Ascending aorta (tissue), 2 donors: Measurements from ENCODE around the gene GOLM1. TPM values are rescaled to one million over a fixed set of nuclear protein-coding genes. Genes with fewer than 3 reads are reported as not detected.

Experiments used
- DNase-seq, 2 donors: peaks; one replicate each; pipeline ENCODE4 v3.0.0-alpha.2; 2019; ENCODE audit warnings: low spot score in 2 of 2
- H3K27ac ChIP-seq, 2 donors: fragments of 200-600 bp; sonication (generic); one replicate each; pipeline ENCODE4 v1.5.1; 2016 to 2017; ENCODE audit warnings: mild to moderate bottlenecking in 1 of 2
- H3K27me3 ChIP-seq: fragments of 200-600 bp; sonication (generic); one replicate; pipeline ENCODE4 v1.5.1; 2017
- H3K36me3 ChIP-seq, 2 donors: fragments of 200-600 bp; sonication (generic); one replicate each; pipeline ENCODE4 v1.5.1; 2016
- H3K4me1 ChIP-seq, 2 donors: fragments of 200-600 bp; sonication (generic); one replicate each; pipeline ENCODE4 v1.5.1; 2016 to 2017; ENCODE audit warnings: mild to moderate bottlenecking in 1 of 2
- H3K4me3 ChIP-seq, 2 donors: fragments of 200-600 bp; sonication (generic); one replicate each; pipeline ENCODE4 v1.5.1; 2016 to 2017; ENCODE audit warnings: mild to moderate bottlenecking in 1 of 2
- H3K9me3 ChIP-seq, 2 donors: fragments of 200-600 bp; sonication (generic); one replicate each; pipeline ENCODE4 v1.5.1; 2016
- CTCF ChIP-seq, 3 experiments: fragments of 200-600 bp in 2 of 3; fragments of 450-650 bp in 1 of 3; sonication (generic) in 2 of 3; IDR thresholded peaks; one replicate each; pipeline ENCODE4 v1.5.1; 2016 to 2019; ENCODE audit warnings: antibody characterized with exemption in 3 of 3, mild to moderate bottlenecking in 1 of 3, moderate library complexity in 1 of 3
- intact Hi-C: fragments of 100-400 bp; cut with DNase I; formaldehyde crosslinking; loops from one replicate; pipeline ENCODE4 v1.15.1; 2023
- total RNA-seq: library from RNA; depleted of rRNA; stranded (reverse); fragments of >200 nt; gene quantifications from one replicate; pipeline ENCODE4 v1.1.0, GENCODE V29; 2016

Gene GOLM1
- total RNA-seq, 1 donor from 2014 or later: 24.4 TPM

GRCh38 chr9:86020731-86021130 lies 78.6 kb downstream of the GOLM1 start:
- Histone ChIP-seq H3K36me3 (peaks cover 36 to 67% of the 10 kb centered on the region in 2 donors), H3K9me3 (no peaks in the 10 kb centered on the region), H3K27ac (no peak overlapping the region), H3K27me3 (no peaks in the 10 kb centered on the region), H3K4me3 (no peak overlapping the region), H3K4me1 (no peaks in the 10 kb centered on the region)
- no peak for DNase-seq
- intact Hi-C loops: no loop called here
- no peak for TF ChIP-seq CTCF (IDR thresholded peaks at IDR 0.05)

- TF ChIP-seq CTCF (IDR thresholded peaks at IDR 0.05): no peak
- peaks cover 5 to 6% of the 10 kb centered on the region in 2 donors for H3K9me3 ChIP-seq
- H3K27ac ChIP-seq: no peak overlapping the region
- H3K36me3 ChIP-seq: peaks cover 41 to 87% of the 10 kb centered on the region in 2 donors
- H3K4me3 ChIP-seq: no peak overlapping the region
- no peaks in the 10 kb centered on the region for H3K27me3 ChIP-seq
- intact Hi-C loops: no loop called here
- H3K4me1 ChIP-seq: no peaks in the 10 kb centered on the region
- no peak for DNase-seq
These were observed 90.2 kb downstream of the GOLM1 start for GRCh38 chr9:86009133-86009532.

- no peak for DNase-seq
- Histone ChIP-seq H3K36me3 (peaks cover 40 to 64% of the 10 kb centered on the region in 2 donors), H3K27ac (no peak overlapping the region), H3K4me1 (no peaks in the 10 kb centered on the region), H3K9me3 (peaks cover 5 to 6% of the 10 kb centered on the region in 2 donors), H3K27me3 (no peaks in the 10 kb centered on the region), H3K4me3 (no peak overlapping the region)
- TF ChIP-seq CTCF (IDR thresholded peaks at IDR 0.05): no peak
- intact Hi-C loops: no loop called here
These were observed 94.0 kb downstream of the GOLM1 start for GRCh38 chr9:86005253-86005775.

GRCh38 chr9:85995599-85995998 lies 103.8 kb downstream of the GOLM1 start:
- Histone ChIP-seq H3K4me1 (no peaks in the 10 kb centered on the region), H3K27ac (no peak overlapping the region), H3K36me3 (peaks cover 10 to 44% of the 10 kb centered on the region in 2 donors), H3K9me3 (no peaks in the 10 kb centered on the region), H3K4me3 (no peak overlapping the region), H3K27me3 (no peaks in the 10 kb centered on the region)
- intact Hi-C loops: no loop called here
- DNase-seq: no peak
- no peak for TF ChIP-seq CTCF (IDR thresholded peaks at IDR 0.05)

GRCh38 chr9:85995097-85995496 lies 104.3 kb downstream of the GOLM1 start:
- no peak for TF ChIP-seq CTCF (IDR thresholded peaks at IDR 0.05)
- Histone ChIP-seq H3K9me3 (no peaks in the 10 kb centered on the region), H3K36me3 (peaks cover 10 to 43% of the 10 kb centered on the region in 2 donors), H3K27ac (no peak overlapping the region), H3K4me1 (no peaks in the 10 kb centered on the region), H3K4me3 (no peak overlapping the region), H3K27me3 (no peaks in the 10 kb centered on the region)
- intact Hi-C loops: no loop called here
- DNase-seq: no peak

- Histone ChIP-seq H3K4me3 (no peak overlapping the region), H3K4me1 (no peaks in the 10 kb centered on the region), H3K27me3 (no peaks in the 10 kb centered on the region), H3K36me3 (peaks cover 10 to 35% of the 10 kb centered on the region in 2 donors), H3K9me3 (no peaks in the 10 kb centered on the region), H3K27ac (no peak overlapping the region)
- no peak for TF ChIP-seq CTCF (IDR thresholded peaks at IDR 0.05)
- no peak for DNase-seq
- intact Hi-C loops: no loop called here
These were observed 105.2 kb downstream of the GOLM1 start for GRCh38 chr9:85994191-85994590.
